Measurements from ENCODE around the gene PLCH1.

PLCH1 gene, protein sequence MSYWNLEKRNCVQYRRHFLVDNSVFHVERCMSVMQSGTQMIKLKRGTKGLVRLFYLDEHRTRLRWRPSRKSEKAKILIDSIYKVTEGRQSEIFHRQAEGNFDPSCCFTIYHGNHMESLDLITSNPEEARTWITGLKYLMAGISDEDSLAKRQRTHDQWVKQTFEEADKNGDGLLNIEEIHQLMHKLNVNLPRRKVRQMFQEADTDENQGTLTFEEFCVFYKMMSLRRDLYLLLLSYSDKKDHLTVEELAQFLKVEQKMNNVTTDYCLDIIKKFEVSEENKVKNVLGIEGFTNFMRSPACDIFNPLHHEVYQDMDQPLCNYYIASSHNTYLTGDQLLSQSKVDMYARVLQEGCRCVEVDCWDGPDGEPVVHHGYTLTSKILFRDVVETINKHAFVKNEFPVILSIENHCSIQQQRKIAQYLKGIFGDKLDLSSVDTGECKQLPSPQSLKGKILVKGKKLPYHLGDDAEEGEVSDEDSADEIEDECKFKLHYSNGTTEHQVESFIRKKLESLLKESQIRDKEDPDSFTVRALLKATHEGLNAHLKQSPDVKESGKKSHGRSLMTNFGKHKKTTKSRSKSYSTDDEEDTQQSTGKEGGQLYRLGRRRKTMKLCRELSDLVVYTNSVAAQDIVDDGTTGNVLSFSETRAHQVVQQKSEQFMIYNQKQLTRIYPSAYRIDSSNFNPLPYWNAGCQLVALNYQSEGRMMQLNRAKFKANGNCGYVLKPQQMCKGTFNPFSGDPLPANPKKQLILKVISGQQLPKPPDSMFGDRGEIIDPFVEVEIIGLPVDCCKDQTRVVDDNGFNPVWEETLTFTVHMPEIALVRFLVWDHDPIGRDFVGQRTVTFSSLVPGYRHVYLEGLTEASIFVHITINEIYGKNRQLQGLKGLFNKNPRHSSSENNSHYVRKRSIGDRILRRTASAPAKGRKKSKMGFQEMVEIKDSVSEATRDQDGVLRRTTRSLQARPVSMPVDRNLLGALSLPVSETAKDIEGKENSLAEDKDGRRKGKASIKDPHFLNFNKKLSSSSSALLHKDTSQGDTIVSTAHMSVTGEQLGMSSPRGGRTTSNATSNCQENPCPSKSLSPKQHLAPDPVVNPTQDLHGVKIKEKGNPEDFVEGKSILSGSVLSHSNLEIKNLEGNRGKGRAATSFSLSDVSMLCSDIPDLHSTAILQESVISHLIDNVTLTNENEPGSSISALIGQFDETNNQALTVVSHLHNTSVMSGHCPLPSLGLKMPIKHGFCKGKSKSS (N-terminal part only)

DNA sequence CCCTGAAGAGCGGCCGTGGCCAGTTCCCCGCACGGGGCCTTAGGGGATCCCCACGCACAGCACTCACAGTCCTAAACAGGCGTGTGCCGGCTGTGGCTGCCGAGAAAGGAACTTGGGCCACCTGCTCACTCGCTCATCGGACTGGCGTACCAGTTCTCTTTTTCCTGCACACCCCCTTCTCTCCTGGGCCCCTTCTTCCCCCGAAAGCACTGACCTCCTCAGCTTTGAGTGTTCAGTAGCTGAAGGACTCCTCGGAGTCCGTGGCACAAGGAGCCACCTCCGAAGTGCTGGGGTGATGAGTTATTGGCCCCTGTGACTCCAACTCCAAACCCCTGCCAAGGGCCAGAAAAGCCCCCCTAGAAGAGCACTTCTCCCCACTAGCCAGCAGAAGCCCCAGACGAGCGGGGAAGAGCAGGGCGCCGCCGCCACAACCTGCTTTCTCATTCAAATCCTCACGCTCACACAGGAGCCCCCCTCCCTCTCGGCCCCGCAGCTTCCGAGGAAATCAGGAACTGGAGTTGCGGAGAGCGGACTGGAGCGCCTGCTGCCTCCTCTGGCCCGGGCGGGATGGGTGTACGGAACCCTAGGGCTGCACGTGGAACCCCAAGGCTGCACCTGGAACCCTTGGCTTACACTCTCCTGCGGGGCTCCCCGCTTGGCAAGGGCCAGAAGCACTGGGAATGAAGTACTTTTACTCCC is at the start of gene PLCH1:
Gene PLCH1, minus strand, starts transcription at position 446 of the 699 bp plus-strand sequence. CDS start 40,847 bp downstream, outside the sequence.
- no peak within 1 kb of the TSS for H3K27ac ChIP-seq (ENCODE audit: low read depth, low read length)
- TF ChIP-seq, protein P1, sequence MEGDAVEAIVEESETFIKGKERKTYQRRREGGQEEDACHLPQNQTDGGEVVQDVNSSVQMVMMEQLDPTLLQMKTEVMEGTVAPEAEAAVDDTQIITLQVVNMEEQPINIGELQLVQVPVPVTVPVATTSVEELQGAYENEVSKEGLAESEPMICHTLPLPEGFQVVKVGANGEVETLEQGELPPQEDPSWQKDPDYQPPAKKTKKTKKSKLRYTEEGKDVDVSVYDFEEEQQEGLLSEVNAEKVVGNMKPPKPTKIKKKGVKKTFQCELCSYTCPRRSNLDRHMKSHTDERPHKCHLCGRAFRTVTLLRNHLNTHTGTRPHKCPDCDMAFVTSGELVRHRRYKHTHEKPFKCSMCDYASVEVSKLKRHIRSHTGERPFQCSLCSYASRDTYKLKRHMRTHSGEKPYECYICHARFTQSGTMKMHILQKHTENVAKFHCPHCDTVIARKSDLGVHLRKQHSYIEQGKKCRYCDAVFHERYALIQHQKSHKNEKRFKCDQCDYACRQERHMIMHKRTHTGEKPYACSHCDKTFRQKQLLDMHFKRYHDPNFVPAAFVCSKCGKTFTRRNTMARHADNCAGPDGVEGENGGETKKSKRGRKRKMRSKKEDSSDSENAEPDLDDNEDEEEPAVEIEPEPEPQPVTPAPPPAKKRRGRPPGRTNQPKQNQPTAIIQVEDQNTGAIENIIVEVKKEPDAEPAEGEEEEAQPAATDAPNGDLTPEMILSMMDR (IDR thresholded peaks at IDR 0.05; ENCODE audit: low read depth, low read length, poor library complexity, severe bottlenecking), result no peak
- TF ChIP-seq EZH2phosphoT487 (IDR thresholded peaks at IDR 0.05; ENCODE audit: borderline replicate concordance, low read length), result no peak

DNA sequence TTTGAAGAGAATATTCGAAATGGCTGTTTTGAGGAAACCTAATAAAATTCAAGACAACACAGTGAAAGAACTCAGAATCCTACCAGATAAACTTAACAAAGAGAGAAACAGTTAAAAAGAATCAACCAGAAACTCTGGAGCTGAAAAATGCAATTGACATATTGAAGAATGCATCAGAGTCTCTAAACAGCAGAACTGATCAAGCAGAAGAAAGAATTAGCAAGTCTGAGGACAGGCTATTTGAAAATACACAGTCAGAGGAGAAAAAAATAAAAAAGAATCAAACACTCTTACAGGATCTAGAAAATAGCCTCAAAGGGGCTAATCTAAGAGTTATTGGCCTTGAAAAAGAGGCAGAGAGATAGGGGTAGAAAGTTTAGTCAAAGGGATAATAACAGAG is 47.7 kb upstream of the PLCH1 start:
- H3K9me3 ChIP-seq (ENCODE audit: control insufficient read depth, insufficient read depth, low read length), result no peaks in the 10 kb centered on the region
- H3K27me3 ChIP-seq (ENCODE audit: control insufficient read depth, low read length), result no peaks in the 10 kb centered on the region
- H3K9me2 ChIP-seq (replicated peaks; ENCODE audit: control insufficient read depth, low read length), result no peaks in the 10 kb centered on the region
- no peak overlapping the region for H3K27ac ChIP-seq (ENCODE audit: low read depth, low read length)
- no peak overlapping the region for H3K4me2 ChIP-seq (ENCODE audit: low read length)
- no peak for TF ChIP-seq EZH2phosphoT487 (IDR thresholded peaks at IDR 0.05; ENCODE audit: borderline replicate concordance, low read length)
- TF ChIP-seq, protein P1 (IDR thresholded peaks at IDR 0.05; ENCODE audit: low read depth, low read length, poor library complexity, severe bottlenecking), result no peak
- H4K20me1 ChIP-seq (ENCODE audit: control insufficient read depth, insufficient read depth, low read depth, low read length), result no peaks in the 10 kb centered on the region
- no peak overlapping the region for H3K4me3 ChIP-seq (ENCODE audit: low read length)
- no peaks in the 10 kb centered on the region for H3K79me2 ChIP-seq (ENCODE audit: control insufficient read depth, low read length)
- H3K4me1 ChIP-seq (ENCODE audit: control insufficient read depth, low read length), result no peaks in the 10 kb centered on the region
- H3K36me3 ChIP-seq (ENCODE audit: control insufficient read depth, low read length), result no peaks in the 10 kb centered on the region
- no peaks in the 10 kb centered on the region for H3F3A ChIP-seq (ENCODE audit: control insufficient read depth, insufficient read depth)

More for the DNA sequence above, at the start of gene PLCH1:
- no peaks in the 10 kb centered on the region for H4K20me1 ChIP-seq (ENCODE audit: control insufficient read depth, insufficient read depth, low read depth, low read length)
- no peaks in the 10 kb centered on the region for H3K36me3 ChIP-seq (ENCODE audit: control insufficient read depth, low read length)
- no peaks in the 10 kb centered on the region for H3K9me2 ChIP-seq (replicated peaks; ENCODE audit: control insufficient read depth, low read length)
- H3K4me3 ChIP-seq (ENCODE audit: low read length), result peak within 1 kb of the TSS; percentile 86
- no peaks in the 10 kb centered on the region for H3K9me3 ChIP-seq (ENCODE audit: control insufficient read depth, insufficient read depth, low read length)
- peak within 1 kb of the TSS; percentile 98 for H3K4me2 ChIP-seq (ENCODE audit: low read length)
- H3K4me1 ChIP-seq (ENCODE audit: control insufficient read depth, low read length), result peaks cover 19% of the 10 kb centered on the region
- peaks cover 78% of the 10 kb centered on the region for H3K27me3 ChIP-seq (ENCODE audit: control insufficient read depth, low read length)
- H3F3A ChIP-seq (ENCODE audit: control insufficient read depth, insufficient read depth), result no peaks in the 10 kb centered on the region
- no peaks in the 10 kb centered on the region for H3K79me2 ChIP-seq (ENCODE audit: control insufficient read depth, low read length)

DNA sequence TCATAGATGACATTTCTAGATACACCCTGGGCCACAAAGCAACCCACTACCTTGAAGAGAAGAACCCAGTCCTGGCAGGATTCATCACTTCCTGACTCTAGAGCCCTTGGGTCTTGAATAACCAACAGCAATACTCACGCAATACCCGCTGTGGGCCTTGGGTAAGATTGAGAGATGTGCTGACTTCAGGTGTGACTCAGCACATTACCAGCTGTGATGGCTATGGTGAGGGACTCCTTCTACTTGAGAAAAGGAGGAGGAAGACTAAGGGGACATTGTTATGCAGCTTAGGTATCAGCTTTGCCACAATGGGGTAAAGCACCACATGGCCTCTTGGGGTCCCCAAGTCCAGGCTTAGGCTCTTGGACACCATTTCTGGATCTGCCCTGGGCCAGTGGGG is 46.3 kb upstream of the PLCH1 start:
- Histone ChIP-seq H3K9me2 (replicated peaks; ENCODE audit: control insufficient read depth, low read length) (no peaks in the 10 kb centered on the region), H3K9me3 (ENCODE audit: control insufficient read depth, insufficient read depth, low read length) (no peaks in the 10 kb centered on the region), H3F3A (ENCODE audit: control insufficient read depth, insufficient read depth) (no peaks in the 10 kb centered on the region), H3K27me3 (ENCODE audit: control insufficient read depth, low read length) (no peaks in the 10 kb centered on the region), H3K27ac (ENCODE audit: low read depth, low read length) (no peak overlapping the region), H3K4me2 (ENCODE audit: low read length) (no peak overlapping the region), H3K36me3 (ENCODE audit: control insufficient read depth, low read length) (no peaks in the 10 kb centered on the region), H4K20me1 (ENCODE audit: control insufficient read depth, insufficient read depth, low read depth, low read length) (no peaks in the 10 kb centered on the region), H3K4me1 (ENCODE audit: control insufficient read depth, low read length) (no peaks in the 10 kb centered on the region; the same call in 1 of the 2 replicates), H3K4me3 (ENCODE audit: low read length) (no peak overlapping the region), H3K79me2 (ENCODE audit: control insufficient read depth, low read length) (no peaks in the 10 kb centered on the region)
- TF ChIP-seq, protein P1 (IDR thresholded peaks at IDR 0.05; ENCODE audit: low read depth, low read length, poor library complexity, severe bottlenecking), result no peak
- TF ChIP-seq EZH2phosphoT487 (IDR thresholded peaks at IDR 0.05; ENCODE audit: borderline replicate concordance, low read length), result no peak
